Prostate gland (tissue), 2 donors: ENCODE data around the gene LBHD1.

Source experiments
- POLR2A ChIP-seq: fragments of 450-650 bp; IDR thresholded peaks from one replicate; pipeline ENCODE4 v1.6.1; 2016; ENCODE audit warnings: antibody characterized with exemption, mild to moderate bottlenecking
- TF ChIP-seq, protein P1 (sequence below), 4 experiments: fragments of 200-600 bp in 2 of 4; fragments of 450-650 bp in 2 of 4; sonication (generic) in 2 of 4; IDR thresholded peaks; 1 replicate in 3 of 4; 2 replicates in 1 of 4; pipeline ENCODE4 v1.5.1; 2016 to 2019; ENCODE audit warnings: antibody characterized with exemption in 4 of 4, mild to moderate bottlenecking in 2 of 4, moderate library complexity in 2 of 4

GRCh38 chr11:62613291-62613778, 58.7 kb downstream of the LBHD1 start:
- no peak for TF ChIP-seq POLR2A
- TF ChIP-seq, protein P1, sequence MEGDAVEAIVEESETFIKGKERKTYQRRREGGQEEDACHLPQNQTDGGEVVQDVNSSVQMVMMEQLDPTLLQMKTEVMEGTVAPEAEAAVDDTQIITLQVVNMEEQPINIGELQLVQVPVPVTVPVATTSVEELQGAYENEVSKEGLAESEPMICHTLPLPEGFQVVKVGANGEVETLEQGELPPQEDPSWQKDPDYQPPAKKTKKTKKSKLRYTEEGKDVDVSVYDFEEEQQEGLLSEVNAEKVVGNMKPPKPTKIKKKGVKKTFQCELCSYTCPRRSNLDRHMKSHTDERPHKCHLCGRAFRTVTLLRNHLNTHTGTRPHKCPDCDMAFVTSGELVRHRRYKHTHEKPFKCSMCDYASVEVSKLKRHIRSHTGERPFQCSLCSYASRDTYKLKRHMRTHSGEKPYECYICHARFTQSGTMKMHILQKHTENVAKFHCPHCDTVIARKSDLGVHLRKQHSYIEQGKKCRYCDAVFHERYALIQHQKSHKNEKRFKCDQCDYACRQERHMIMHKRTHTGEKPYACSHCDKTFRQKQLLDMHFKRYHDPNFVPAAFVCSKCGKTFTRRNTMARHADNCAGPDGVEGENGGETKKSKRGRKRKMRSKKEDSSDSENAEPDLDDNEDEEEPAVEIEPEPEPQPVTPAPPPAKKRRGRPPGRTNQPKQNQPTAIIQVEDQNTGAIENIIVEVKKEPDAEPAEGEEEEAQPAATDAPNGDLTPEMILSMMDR (IDR thresholded peaks at IDR 0.05), result no peak
